ENCODE measurements around the gene LCAT.

- no peak; the same call in 1 of the 2 replicates for TF ChIP-seq CTCF (IDR thresholded peaks at IDR 0.05)
- TF ChIP-seq POLR2AphosphoS5 (IDR thresholded peaks at IDR 0.05; ENCODE audit: low read depth, low read length), result no peak
- no peak for TF ChIP-seq PBX3 (IDR thresholded peaks at IDR 0.05)
- peak; percentile 47 for TF ChIP-seq RAD21 (IDR thresholded peaks at IDR 0.05; ENCODE audit: low read length)
- TF ChIP-seq TEAD4 (IDR thresholded peaks at IDR 0.05; ENCODE audit: borderline replicate concordance, insufficient read depth), result no peak
- no peak for TF ChIP-seq NFIC (IDR thresholded peaks at IDR 0.05; ENCODE audit: borderline replicate concordance)
Observed at GRCh38 chr16:67919622-67920221, 24.2 kb downstream of the LCAT start.

Measured in SK-N-SH (cell line).